ENCODE results near the gene AAK1.

GRCh38 chr2:69597843-69598610, 45.5 kb downstream of the AAK1 start:
- no peak for TF ChIP-seq NR2C2 (IDR thresholded peaks at IDR 0.05; ENCODE audit: borderline replicate concordance, control insufficient read depth, insufficient read length, low read depth)
- TF ChIP-seq SMAD1 (IDR thresholded peaks at IDR 0.05; ENCODE audit: low read depth, partially characterized antibody), result no peak
- TF ChIP-seq, protein P1, sequence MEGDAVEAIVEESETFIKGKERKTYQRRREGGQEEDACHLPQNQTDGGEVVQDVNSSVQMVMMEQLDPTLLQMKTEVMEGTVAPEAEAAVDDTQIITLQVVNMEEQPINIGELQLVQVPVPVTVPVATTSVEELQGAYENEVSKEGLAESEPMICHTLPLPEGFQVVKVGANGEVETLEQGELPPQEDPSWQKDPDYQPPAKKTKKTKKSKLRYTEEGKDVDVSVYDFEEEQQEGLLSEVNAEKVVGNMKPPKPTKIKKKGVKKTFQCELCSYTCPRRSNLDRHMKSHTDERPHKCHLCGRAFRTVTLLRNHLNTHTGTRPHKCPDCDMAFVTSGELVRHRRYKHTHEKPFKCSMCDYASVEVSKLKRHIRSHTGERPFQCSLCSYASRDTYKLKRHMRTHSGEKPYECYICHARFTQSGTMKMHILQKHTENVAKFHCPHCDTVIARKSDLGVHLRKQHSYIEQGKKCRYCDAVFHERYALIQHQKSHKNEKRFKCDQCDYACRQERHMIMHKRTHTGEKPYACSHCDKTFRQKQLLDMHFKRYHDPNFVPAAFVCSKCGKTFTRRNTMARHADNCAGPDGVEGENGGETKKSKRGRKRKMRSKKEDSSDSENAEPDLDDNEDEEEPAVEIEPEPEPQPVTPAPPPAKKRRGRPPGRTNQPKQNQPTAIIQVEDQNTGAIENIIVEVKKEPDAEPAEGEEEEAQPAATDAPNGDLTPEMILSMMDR (IDR thresholded peaks at IDR 0.05 in 2 of 3, conservative IDR thresholded peaks at IDR 0.05 in 1 of 3; ENCODE audit: control insufficient read depth in 2 of 3, extremely low read depth in 1 of 3, insufficient read depth in 1 of 3, low read depth in 3 of 3, low read length in 3 of 3), result no peak
- TF ChIP-seq JUND (IDR thresholded peaks at IDR 0.05; ENCODE audit: low read depth, low read length), result no peak
- no peak for TF ChIP-seq POLR2A (IDR thresholded peaks at IDR 0.05; ENCODE audit: low read depth, low read length)
- no peak for TF ChIP-seq SRF (IDR thresholded peaks at IDR 0.05; ENCODE audit: low read depth in 2 of 2, low read length in 2 of 2)
- TF ChIP-seq CHD1 (IDR thresholded peaks at IDR 0.05; ENCODE audit: low read depth, low read length), result no peak
- TF ChIP-seq SREBF2 (IDR thresholded peaks at IDR 0.05; ENCODE audit: low read length), result no peak
- TF ChIP-seq BCLAF1 (IDR thresholded peaks at IDR 0.05), result no peak
- no peak for TF ChIP-seq EZH2 (IDR thresholded peaks at IDR 0.05; ENCODE audit: borderline replicate concordance, control insufficient read depth, low read depth, low read length)
- TF ChIP-seq POLR2AphosphoS5 (IDR thresholded peaks at IDR 0.05; ENCODE audit: low read length), result no peak
- TF ChIP-seq MEF2A (IDR thresholded peaks at IDR 0.05; ENCODE audit: insufficient read depth, low read depth, low read length), result no peak

Data from GM12878 (cell line).